AG09319 (cell line): Measurements from ENCODE around the gene RBP5.
A peak's percentile ranks its signal among the peaks of the same experiment; 100 is the strongest.

ENCODE experiments used
- DNase-seq: peaks from one replicate; pipeline ENCODE4 v3.0.0-alpha.2; 2010; ENCODE audit warnings: low read depth; ENCODE audit errors: extremely low read depth
- TF ChIP-seq, protein P1 (sequence below): IDR thresholded peaks from 2 replicates; pipeline ENCODE4 v1.5.1; 2011; ENCODE audit warnings: low read depth, mild to moderate bottlenecking, inconsistent platforms, low read length, moderate library complexity

RBP5 gene

DNA sequence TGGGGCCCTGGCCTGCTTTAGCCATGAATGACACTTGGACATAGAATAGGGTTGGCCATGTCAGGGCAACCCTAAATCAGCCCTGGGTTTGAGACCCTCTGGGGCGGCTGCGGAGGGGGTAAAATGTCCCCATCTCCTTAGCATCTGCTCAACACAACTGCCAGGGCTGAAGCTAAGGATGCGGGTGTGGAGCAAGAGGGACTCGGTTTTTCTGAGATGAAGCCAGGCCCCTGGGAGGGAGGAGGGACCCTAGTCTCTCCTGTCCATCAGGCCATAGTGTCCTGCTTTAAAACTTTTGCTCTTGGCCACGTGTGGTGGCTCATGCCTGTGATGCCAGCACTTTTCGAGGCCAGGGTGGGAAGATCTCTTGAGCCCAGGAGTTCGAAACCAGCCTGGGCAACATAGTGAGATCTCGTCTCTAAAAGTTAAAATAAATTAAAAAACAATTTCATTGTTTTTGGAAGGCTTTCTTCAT, 35.7 kb downstream of the RBP5 start:
- no peak for DNase-seq
- TF ChIP-seq, protein P1, sequence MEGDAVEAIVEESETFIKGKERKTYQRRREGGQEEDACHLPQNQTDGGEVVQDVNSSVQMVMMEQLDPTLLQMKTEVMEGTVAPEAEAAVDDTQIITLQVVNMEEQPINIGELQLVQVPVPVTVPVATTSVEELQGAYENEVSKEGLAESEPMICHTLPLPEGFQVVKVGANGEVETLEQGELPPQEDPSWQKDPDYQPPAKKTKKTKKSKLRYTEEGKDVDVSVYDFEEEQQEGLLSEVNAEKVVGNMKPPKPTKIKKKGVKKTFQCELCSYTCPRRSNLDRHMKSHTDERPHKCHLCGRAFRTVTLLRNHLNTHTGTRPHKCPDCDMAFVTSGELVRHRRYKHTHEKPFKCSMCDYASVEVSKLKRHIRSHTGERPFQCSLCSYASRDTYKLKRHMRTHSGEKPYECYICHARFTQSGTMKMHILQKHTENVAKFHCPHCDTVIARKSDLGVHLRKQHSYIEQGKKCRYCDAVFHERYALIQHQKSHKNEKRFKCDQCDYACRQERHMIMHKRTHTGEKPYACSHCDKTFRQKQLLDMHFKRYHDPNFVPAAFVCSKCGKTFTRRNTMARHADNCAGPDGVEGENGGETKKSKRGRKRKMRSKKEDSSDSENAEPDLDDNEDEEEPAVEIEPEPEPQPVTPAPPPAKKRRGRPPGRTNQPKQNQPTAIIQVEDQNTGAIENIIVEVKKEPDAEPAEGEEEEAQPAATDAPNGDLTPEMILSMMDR, result no peak

DNA sequence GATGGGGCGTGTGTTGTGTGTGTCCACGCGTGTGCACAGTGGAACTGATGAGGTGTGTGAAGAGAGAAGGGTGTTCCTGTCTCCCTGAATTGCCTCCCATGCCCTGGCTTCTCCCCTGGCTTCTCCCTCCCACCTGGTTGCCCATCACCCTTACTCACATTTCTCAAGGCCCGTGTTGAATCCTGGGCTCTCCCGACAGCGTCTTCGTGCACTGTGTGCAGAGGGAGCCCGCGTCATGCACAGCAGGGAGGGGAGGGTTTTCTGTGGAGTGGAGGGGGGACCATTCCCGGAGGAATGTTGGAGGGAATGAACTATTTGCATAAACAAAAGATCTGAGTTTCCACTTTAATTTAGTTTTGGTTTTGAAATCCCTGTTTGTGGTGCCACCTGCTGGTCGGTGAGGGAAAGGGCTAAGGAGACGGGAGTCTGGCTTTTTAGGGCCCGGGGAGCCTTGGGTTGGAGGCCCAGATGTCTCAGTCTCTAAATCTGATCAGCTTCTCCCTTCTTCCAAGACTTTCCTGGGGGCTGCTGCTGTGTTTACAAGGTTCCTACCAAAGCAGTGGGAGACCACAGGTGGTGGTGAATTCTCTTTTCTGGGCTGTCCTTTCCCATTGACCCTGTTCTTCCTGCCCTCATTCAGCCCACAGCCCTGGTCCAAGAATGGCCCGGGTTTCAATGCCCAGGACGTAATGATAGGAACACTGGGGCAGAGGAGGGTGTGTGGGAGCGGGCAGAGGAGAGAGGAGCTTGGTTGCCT, 36.3 kb downstream of the RBP5 start, which contains the start of gene C1R:
Gene C1R, minus strand, starts transcription at position 217 of the 757 bp plus-strand sequence. Its CDS starts 57 bp downstream, at position 160.
- TF ChIP-seq, protein P1, result peak; percentile 90
- DNase-seq, result peak; percentile 87

DNA sequence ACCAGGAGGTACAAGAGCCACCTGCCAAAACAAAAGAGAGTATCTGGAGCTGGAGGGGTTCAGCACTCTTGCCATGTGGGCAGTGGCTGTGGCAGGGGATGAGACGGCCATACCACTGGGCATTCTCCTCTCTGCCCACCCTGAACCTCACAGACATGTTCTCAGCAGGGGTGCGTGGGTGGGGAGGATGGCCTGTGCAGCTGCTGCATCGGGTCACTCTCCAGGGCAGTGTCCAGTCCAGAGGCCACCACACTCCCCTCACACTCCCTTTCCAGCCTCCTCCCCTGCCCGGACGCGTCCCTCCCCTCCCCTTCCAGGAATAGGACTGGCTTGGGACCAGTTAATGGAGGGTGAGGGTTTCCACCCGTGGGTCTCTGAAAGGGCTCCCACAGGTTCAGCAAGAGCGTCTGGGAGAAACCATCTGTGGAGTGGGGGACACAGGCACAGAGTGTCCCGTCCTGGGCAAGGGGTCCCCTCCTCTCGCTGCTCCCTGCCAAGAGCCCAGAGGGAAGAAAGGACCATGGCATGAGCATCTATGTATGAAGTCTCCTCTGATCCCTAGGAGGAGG, 36.9 kb downstream of the RBP5 start:
- no peak for DNase-seq
- TF ChIP-seq, protein P1, result no peak

DNA sequence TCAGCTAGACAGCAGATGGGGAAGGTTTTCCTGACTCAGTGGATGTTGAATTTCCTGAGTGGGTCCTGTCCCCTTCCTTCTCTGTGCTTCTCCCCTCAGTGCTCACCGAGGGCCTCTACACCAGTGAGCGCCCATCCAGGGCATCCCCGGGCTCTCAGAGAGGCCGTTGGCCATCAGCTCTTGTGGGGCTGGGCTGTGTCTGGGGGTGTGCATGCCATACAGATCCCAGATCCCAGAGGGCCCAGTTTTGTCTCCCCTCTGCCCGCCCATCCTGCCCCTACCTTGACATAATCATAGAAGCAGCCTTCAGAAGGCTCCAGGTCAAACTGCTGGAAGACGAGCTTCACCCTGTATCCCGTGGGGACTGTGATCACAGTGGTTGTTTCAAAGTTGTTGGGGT, 37.5 kb downstream of the RBP5 start:
- TF ChIP-seq, protein P1, result no peak
- no peak for DNase-seq

DNA sequence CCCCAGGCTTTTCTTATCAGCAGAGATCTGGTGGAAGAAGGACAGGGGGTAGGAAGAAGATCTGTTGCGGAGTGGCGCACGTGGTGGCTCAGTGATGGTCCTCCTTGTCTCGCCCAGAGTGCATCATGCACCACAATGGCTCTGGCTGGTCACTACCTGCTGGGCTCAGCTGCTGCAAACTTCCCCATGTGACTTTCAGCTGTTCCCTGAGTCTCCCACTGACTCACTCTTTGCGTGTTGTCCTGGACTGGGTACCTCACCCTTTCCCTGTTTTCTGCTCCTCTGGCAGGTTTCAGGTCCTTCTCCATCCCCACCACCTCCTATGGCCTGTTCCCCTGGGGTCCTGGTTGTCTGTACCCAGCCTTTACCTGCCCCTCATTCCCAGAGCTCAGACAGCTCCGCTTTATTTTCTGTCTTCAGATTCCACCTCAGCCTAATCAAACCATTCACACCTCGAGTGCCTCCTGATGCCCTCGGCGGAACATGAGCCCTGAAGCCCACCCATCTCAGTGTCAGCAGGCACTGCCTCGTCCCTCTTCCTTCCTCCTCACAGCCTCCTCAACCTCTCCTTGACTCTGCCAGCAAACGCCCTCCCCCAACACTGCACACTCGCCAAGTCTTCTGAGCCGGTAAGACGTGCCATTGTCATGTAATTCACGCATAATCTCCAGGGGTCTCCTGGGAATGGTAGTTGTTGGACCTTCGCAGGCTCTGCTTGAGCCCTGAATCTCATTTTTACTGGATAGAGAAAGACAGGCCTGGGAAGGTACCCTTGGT, 38.3 kb downstream of the RBP5 start:
- DNase-seq, result no peak
- TF ChIP-seq, protein P1, result no peak

DNA sequence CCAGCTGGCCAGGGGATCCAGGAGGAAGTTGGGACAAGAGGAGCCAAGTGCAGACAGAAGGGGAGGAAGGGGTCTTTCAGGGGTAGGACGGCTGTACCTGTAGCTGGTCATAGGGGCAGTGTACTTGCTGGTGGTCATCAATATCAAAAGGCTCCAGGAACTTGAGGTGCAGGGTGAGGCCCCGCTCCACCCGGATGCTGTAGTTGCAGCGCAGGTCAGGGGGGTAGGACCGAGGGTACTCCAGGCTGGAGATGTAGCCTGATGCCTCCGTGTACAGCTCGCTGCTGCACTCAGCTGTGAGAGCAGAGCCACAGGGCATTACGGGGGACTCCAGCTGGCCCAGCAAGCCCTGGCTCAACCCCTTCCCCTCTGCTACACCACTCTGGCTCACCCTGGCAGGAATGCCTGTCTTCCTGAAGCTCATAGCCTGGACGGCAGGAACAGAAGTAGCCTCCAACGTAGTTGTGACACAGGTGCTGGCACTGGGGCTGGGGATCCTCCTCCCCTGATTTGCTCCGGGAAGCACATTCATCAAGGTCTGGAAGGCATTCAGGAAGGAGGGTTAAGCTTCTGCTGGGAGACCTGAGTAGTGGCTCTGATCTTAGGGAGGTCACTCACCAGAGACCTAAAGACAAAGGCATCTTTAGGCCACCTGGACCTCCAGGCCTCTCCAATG, 39.4 kb downstream of the RBP5 start:
- TF ChIP-seq, protein P1, result no peak
- no peak for DNase-seq
